ENCODE measurements around the gene CARD9.

- TF ChIP-seq, protein P1, sequence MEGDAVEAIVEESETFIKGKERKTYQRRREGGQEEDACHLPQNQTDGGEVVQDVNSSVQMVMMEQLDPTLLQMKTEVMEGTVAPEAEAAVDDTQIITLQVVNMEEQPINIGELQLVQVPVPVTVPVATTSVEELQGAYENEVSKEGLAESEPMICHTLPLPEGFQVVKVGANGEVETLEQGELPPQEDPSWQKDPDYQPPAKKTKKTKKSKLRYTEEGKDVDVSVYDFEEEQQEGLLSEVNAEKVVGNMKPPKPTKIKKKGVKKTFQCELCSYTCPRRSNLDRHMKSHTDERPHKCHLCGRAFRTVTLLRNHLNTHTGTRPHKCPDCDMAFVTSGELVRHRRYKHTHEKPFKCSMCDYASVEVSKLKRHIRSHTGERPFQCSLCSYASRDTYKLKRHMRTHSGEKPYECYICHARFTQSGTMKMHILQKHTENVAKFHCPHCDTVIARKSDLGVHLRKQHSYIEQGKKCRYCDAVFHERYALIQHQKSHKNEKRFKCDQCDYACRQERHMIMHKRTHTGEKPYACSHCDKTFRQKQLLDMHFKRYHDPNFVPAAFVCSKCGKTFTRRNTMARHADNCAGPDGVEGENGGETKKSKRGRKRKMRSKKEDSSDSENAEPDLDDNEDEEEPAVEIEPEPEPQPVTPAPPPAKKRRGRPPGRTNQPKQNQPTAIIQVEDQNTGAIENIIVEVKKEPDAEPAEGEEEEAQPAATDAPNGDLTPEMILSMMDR (IDR thresholded peaks at IDR 0.05) = no peak
- TF ChIP-seq POLR2A (IDR thresholded peaks at IDR 0.05) = no peak
These were observed 43.6 kb downstream of the CARD9 start for GRCh38 chr9:136329636-136330405.
